Activated CD4-positive, alpha-beta T cell treated with anti-CD3 and anti-CD28 coated beads, Interleukin-2, amount 50 U/mL, for 24 hours (primary cell): ENCODE measurements around the gene HNRNPAB.
A peak's percentile ranks its signal among the peaks of the same experiment; 100 is the strongest.

ENCODE experiments used
- DNase-seq, 2 donors: peaks; one replicate each; pipeline ENCODE4 v3.0.0-alpha.2; 2020; ENCODE audit warnings: low read depth in 1 of 2, low spot score in 1 of 2

The HNRNPAB gene

DNA sequence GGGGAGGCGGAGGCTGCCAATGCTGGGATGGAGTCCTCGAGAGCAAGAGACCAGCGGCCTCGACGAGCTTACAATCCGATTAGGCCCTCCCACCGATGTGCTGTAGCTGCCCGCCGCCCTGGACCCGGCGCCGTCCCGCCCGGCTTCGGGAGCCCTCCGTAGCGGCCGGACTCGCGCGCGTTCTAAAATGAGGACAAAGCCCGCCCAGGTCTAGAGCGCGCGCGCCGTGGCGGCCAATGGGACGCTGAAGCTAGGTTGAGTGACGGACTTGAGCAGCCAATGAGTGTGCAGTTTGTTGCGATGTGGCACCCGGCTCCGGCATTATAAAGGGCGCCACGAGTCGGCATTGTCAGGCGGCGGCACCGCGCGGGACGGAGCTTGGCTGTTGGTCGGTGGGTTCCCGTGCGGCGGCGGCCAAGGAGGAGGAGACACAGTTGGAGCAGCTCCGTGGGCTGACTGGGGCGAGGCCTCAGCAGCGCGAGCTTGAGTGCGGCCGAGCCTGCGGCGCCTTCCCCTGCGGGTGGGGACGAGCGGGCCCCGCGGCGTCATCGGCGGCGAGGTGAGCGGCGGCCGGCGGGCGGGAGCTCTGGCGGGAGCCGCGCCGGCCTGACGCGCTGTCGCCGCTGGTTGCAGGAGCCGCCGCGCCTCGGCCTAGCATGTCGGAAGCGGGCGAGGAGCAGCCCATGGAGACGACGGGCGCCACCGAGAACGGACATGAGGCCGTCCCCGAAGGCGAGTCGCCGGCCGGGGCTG, at the start of gene HNRNPAB:
TSS of gene HNRNPAB (plus strand) at position 352 of the 753 bp plus-strand sequence. CDS start at position 657, 305 bp downstream.
- DNase-seq, result peak; percentile 95 to 98

DNA sequence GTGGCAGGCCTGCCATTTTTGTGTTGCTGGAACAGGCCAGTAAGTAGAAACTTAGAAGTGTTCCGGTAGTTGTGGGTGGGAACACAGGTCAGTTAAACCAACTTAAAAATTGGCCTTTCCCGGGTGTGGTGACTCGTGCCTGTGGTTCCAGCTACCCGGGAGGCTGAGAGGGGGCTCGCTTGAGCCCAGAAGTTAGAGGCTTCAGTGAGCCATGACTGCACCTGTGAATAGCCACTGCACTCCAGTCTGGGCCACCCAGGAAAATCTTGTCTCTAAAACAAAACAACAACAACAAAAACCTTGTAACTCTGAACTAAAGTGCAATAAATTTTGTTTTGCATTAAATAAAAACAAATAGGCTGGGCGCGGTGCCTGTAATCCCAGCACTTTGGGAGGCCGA, 49.3 kb upstream of the HNRNPAB start:
- DNase-seq, result no peak

DNA sequence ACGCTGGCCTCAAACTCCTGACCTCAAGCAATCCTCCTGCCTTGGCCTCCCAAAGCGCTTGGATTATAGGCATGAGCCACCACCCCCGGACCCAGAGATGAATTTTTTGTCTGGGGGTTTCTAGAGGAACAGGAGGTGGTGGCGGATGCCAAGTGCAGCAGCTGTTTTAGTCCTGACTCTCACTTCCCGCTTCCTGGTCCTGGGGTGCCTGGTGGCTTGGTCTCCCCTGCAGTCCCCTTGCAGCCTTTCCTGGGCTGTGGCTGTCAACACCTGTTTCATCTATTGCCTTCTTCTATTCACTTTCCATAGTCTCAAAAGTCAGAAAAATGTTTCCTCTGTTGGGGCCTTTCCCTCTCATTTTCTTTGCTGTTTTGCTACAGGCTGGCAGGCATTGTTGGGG, 44.2 kb upstream of the HNRNPAB start:
- DNase-seq, result no peak

DNA sequence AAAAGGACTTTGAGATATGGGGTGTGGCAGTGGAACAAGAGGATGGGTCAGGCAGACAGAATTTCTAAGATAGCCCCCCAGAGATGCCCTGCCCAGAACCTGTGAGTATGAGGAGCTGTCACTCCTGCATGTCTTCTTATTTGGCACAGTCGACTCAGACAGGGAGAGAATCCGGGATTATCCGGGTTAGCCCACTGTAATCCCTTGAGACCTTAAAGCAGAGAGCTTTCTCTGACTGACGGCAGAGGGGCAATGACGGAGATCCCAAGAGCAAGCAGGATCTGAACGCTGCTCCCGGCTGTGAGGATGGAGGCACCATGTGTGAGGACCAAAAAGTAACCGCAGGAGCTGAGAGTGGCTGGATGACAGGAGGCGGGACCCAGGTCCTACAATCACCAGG, 41.9 kb upstream of the HNRNPAB start:
- no peak for DNase-seq

- DNase-seq, result peak; percentile 88 to 96
These were observed 40.3 kb upstream of the HNRNPAB start for GRCh38 chr5:178163772-178164735.

DNA sequence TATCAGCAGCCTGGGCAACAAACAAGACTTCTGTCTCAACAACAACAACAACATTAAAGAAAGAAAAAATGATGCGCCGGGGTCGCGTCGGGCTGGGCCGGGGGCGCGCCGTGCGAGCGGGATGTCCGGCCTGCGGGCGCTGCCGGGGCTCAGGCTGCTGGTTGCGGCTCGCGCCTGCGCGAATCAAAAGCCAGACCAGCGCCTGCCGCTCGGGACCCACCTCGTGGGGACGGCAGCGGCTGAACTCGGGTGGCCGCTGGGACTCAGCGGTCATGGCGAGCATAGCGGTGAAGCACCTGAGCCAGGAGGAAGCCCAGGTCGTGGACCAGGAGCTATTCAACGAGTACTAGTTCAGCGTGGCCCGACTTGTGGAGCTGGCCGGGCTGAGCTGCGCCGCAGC, 38.8 kb upstream of the HNRNPAB start:
- no peak for DNase-seq

DNA sequence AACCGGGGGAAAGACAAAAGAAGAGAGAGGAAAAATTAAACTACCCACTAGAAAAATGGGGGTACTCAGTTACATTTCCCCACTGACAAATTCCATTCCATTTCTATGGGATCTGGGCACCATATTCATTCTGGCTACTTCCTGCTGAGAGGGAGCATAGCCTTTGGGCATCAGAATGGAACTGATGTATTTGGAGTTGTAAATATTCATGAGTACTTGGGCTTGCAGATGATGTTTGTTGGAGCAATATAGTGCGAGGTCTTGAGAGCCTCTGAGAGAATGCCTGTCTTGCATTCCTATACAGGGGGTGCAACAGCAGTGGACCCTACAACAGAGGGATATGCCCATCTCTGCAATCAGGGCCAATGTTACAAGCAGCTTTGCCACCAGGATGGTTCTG, 33.9 kb upstream of the HNRNPAB start:
- no peak for DNase-seq

DNA sequence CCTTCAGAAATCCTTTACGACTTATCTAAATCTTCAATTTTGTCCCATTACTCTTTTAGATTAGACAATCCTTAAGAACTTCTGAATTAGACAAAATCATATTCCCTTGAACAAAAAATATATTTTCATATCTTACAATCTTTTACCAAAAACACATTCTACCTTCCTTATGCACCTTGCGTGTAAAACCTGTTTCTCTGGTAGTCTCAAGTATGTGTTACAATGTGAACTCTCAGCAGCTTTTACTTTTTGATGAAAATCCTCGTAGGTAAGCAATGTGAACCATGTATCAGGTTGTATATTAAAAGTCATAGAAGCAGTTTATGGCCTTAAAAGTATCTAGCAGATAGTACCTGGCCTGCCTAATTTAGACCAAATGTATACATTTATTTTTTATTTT, 29.9 kb upstream of the HNRNPAB start:
- DNase-seq, result no peak

- DNase-seq, result no peak
These were observed 27.5 kb upstream of the HNRNPAB start for GRCh38 chr5:178176791-178177190.

- no peak for DNase-seq
These were observed 26.8 kb upstream of the HNRNPAB start for GRCh38 chr5:178177569-178177968.

GRCh38 chr5:178180141-178180863, 24.0 kb upstream of the HNRNPAB start:
- no peak for DNase-seq

DNA sequence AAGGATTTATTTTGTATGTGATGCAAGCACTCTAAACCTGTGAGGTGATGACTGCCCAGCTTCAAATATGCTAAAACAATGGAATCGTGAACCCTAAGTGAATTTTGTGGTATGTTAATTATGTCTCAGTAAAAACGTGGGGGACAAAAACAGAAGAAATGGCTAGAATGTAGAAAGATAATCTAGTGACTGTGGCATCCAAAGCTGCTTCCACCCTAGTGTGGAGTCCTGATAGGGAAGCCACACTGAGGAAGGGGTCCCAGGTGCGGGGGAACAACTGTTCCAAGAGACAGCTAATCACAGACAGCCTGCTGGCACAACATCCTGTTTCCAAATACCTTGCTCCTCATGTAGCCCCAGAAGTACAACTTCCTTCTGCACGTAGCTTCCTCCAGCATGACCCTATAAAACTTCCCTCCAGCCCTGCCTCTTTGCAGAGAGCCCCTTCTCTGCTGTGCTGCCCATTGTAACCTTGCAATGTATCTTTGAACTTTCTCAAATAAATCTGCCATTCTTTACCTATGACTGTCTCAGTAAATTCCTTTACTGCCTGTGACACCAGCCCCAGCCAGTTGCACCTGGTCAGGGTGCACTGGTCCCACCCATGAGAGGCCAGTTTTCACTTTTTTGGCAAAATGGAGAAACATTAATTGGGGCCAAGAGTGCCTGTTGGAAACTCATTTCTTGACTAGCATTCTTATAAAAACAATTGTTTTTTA, 22.0 kb upstream of the HNRNPAB start:
- DNase-seq, result no peak

GRCh38 chr5:178186427-178186826, 17.9 kb upstream of the HNRNPAB start:
- no peak for DNase-seq

DNA sequence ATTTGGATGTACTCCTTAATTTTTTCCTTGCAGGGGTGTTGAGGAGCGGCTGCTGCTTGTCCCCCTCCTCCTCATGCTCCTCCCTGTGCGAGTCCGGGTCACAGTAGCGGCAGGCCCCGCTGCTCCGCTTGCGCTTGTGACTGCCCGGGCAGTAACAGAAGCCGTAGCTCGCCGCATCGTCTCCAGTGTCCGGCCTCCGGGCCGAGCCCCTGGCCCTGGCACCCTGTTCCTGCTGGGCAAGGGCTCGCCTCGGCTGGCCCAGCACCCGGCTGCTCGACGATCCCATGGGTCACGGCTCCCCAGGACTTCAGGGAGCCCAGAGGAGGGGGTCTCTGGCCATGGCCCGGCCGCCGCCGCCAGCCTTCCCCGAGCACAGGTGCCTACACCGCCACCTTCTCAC, 17.3 kb upstream of the HNRNPAB start, which contains the start of gene GMCL2:
TSS of gene GMCL2 (minus strand) at position 358 of the 400 bp plus-strand sequence. CDS start at position 286, 72 bp downstream.
- DNase-seq, result no peak

- DNase-seq, result no peak
These were observed 14.9 kb upstream of the HNRNPAB start for GRCh38 chr5:178189433-178189832.

- no peak for DNase-seq
These were observed 12.7 kb upstream of the HNRNPAB start for GRCh38 chr5:178191661-178192060.

- no peak for DNase-seq
These were observed 12.1 kb upstream of the HNRNPAB start for GRCh38 chr5:178192244-178192643.

GRCh38 chr5:178192787-178193186, 11.5 kb upstream of the HNRNPAB start:
- DNase-seq, result no peak

DNA sequence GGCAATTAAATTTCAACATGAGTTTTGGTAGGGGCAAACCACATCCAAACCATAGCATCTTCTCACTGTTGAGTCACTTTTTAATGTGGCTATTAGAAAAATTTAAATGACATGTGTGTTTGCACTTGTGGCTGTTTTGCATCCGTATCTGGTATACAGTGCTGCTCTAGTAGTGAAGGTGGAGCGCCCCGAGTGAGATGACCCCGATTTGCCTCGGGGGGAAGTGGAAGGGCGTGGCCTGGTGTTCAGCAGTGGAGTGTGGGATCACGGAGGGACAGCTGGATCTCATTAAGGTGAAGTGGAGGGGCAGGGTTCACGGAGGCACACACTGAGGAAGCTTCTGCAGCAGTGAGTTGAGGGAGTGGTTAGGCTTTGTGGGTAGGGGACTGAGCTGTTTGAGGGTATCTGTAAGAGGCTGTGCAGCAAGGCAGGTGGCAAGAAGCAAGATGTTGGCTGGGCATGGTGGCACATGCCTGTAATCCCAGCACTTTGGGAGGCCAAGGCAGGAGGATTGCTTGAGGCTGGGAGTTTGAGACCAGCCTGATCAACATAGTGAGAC, 11.0 kb upstream of the HNRNPAB start:
- DNase-seq, result no peak

GRCh38 chr5:178194026-178194425, 10.3 kb upstream of the HNRNPAB start:
- no peak for DNase-seq
